HEK293 (cell line): Measurements from ENCODE around the gene WBP11.

Source experiments
- GLI4 ChIP-seq: fragments of 450-650 bp; formaldehyde crosslinking; IDR thresholded peaks from 2 replicates; pipeline ENCODE4 v1.5.1; 2016; ENCODE audit warnings: missing biosample characterization, missing genetic modification characterization
- YY1 ChIP-seq: fragments of 450-650 bp; formaldehyde crosslinking; IDR thresholded peaks from 2 replicates; pipeline ENCODE4 v1.5.1; 2018; ENCODE audit warnings: missing biosample characterization, missing genetic modification characterization
- ZBTB7A ChIP-seq: fragments of 450-650 bp; formaldehyde crosslinking; IDR thresholded peaks from 2 replicates; pipeline ENCODE4 v1.5.1; 2016; ENCODE audit warnings: low read depth, missing biosample characterization, missing genetic modification characterization
- ZFP37 ChIP-seq: fragments of 450-650 bp; formaldehyde crosslinking; IDR thresholded peaks from 2 replicates; pipeline ENCODE4 v1.5.1; 2016; ENCODE audit warnings: missing biosample characterization, missing genetic modification characterization
- ZNF221 ChIP-seq: fragments of 450-650 bp; formaldehyde crosslinking; IDR thresholded peaks from 2 replicates; pipeline ENCODE4 v1.5.1; 2017; ENCODE audit warnings: missing biosample characterization, missing genetic modification characterization, borderline replicate concordance
- ZNF324 ChIP-seq: fragments of 450-650 bp; formaldehyde crosslinking; IDR thresholded peaks from 2 replicates; pipeline ENCODE4 v1.5.1; 2016; ENCODE audit warnings: missing biosample characterization, missing genetic modification characterization
- ZNF558 ChIP-seq: fragments of 450-650 bp; formaldehyde crosslinking; IDR thresholded peaks from 2 replicates; pipeline ENCODE4 v1.5.1; 2016; ENCODE audit warnings: missing biosample characterization, missing genetic modification characterization
- ZNF623 ChIP-seq: fragments of 450-650 bp; formaldehyde crosslinking; IDR thresholded peaks from 2 replicates; pipeline ENCODE4 v1.5.1; 2016; ENCODE audit warnings: missing biosample characterization, missing genetic modification characterization
- ZNF776 ChIP-seq: fragments of 450-650 bp; formaldehyde crosslinking; IDR thresholded peaks from 2 replicates; pipeline ENCODE4 v1.5.0; 2017; ENCODE audit warnings: missing biosample characterization, missing genetic modification characterization, borderline replicate concordance
- TF ChIP-seq, protein P1 (sequence below): fragments of 450-650 bp; formaldehyde crosslinking; IDR thresholded peaks from 2 replicates; pipeline ENCODE4 v1.5.1; 2016; ENCODE audit warnings: missing biosample characterization, missing genetic modification characterization
- TF ChIP-seq, protein P2 (sequence below): fragments of 450-650 bp; formaldehyde crosslinking; IDR thresholded peaks from 2 replicates; pipeline ENCODE4 v1.5.1; 2016; ENCODE audit warnings: missing biosample characterization, missing genetic modification characterization

DNA sequence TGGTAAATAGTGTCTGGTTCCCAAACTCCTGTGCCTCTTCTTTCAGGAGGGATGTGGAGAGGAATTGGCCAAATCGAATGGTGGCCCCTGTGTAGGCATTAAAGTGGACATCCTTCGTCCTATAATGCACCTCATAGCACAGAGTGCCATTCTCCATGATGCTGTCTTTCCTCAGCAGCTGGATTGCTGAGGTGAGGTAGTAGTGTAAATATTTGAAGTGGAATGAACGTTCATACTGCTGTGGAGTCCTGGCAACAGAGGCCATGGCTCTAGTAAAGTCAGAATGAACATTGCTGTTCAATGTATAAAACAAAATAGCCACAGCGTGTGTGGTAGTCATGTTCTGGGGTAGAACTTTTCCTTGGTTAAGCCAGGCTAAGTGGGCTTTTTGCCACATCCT is 37.3 kb upstream of the WBP11 start:
- TF ChIP-seq GLI4 (tag by site-specific recombination): no peak
- TF ChIP-seq, protein P1, sequence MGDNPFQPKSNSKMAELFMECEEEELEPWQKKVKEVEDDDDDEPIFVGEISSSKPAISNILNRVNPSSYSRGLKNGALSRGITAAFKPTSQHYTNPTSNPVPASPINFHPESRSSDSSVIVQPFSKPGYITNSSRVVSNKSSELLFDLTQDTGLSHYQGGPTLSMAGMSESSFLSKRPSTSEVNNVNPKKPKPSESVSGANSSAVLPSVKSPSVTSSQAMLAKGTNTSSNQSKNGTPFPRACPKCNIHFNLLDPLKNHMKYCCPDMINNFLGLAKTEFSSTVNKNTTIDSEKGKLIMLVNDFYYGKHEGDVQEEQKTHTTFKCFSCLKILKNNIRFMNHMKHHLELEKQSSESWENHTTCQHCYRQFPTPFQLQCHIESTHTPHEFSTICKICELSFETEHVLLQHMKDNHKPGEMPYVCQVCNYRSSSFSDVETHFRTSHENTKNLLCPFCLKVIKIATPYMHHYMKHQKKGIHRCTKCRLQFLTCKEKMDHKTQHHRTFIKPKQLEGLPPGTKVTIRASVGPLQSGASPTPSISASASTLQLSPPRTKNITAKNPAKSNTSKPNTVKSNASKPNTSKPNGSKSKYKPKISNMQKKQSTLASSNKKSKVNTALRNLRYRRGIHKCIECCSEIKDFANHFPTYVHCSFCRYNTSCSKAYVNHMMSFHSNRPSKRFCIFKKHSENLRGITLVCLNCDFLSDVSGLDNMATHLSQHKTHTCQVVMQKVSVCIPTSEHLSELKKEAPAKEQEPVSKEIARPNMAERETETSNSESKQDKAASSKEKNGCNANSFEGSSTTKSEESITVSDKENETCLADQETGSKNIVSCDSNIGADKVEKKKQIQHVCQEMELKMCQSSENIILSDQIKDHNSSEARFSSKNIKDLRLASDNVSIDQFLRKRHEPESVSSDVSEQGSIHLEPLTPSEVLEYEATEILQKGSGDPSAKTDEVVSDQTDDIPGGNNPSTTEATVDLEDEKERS (tag by site-specific recombination): no peak
- no peak for TF ChIP-seq ZNF324 (tag by site-specific recombination)
- TF ChIP-seq ZNF776: no peak
- no peak for TF ChIP-seq ZFP37 (tag by site-specific recombination)
- TF ChIP-seq, protein P2, sequence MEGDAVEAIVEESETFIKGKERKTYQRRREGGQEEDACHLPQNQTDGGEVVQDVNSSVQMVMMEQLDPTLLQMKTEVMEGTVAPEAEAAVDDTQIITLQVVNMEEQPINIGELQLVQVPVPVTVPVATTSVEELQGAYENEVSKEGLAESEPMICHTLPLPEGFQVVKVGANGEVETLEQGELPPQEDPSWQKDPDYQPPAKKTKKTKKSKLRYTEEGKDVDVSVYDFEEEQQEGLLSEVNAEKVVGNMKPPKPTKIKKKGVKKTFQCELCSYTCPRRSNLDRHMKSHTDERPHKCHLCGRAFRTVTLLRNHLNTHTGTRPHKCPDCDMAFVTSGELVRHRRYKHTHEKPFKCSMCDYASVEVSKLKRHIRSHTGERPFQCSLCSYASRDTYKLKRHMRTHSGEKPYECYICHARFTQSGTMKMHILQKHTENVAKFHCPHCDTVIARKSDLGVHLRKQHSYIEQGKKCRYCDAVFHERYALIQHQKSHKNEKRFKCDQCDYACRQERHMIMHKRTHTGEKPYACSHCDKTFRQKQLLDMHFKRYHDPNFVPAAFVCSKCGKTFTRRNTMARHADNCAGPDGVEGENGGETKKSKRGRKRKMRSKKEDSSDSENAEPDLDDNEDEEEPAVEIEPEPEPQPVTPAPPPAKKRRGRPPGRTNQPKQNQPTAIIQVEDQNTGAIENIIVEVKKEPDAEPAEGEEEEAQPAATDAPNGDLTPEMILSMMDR (tag by site-specific recombination): no peak
- no peak for TF ChIP-seq ZNF623 (tag by site-specific recombination)
- no peak for TF ChIP-seq ZNF558
- TF ChIP-seq ZNF221: no peak
- no peak for TF ChIP-seq YY1 (tag by site-specific recombination)
- TF ChIP-seq ZBTB7A (tag by site-specific recombination): no peak
